ENCODE results near the gene PRKACG.

The PRKACG gene

DNA sequence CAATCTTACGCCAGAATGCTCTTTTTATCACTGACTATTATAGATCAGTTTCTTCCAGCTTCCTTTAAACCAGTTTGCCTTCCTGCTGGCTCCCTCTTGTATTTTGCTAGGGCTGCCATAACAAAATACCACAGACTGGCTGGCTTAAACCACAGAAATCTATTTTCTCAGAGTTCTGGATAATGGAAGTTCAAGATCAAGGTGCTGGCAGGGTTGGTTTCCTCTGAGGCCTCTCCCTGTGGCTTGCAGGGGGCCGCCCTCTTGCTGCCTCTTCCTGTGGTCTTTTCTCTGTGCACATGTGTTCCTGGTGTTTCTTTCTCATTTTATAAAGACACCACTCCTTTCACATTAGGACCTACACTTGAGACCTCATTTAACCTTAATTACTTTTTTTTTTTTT, 14.8 kb upstream of the PRKACG start:
- DNase-seq (ENCODE audit: low spot score) = no peak
- TF ChIP-seq, protein P1, sequence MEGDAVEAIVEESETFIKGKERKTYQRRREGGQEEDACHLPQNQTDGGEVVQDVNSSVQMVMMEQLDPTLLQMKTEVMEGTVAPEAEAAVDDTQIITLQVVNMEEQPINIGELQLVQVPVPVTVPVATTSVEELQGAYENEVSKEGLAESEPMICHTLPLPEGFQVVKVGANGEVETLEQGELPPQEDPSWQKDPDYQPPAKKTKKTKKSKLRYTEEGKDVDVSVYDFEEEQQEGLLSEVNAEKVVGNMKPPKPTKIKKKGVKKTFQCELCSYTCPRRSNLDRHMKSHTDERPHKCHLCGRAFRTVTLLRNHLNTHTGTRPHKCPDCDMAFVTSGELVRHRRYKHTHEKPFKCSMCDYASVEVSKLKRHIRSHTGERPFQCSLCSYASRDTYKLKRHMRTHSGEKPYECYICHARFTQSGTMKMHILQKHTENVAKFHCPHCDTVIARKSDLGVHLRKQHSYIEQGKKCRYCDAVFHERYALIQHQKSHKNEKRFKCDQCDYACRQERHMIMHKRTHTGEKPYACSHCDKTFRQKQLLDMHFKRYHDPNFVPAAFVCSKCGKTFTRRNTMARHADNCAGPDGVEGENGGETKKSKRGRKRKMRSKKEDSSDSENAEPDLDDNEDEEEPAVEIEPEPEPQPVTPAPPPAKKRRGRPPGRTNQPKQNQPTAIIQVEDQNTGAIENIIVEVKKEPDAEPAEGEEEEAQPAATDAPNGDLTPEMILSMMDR (IDR thresholded peaks at IDR 0.05; ENCODE audit: extremely low read depth, insufficient read depth, missing control alignments) = no peak
- in situ Hi-C loops (cut with MboI; ENCODE audit: low pct_unique_long_range_greater_than_20kb, low sequenced_read_pairs, unreplicated experiment) = no loop called here

DNA sequence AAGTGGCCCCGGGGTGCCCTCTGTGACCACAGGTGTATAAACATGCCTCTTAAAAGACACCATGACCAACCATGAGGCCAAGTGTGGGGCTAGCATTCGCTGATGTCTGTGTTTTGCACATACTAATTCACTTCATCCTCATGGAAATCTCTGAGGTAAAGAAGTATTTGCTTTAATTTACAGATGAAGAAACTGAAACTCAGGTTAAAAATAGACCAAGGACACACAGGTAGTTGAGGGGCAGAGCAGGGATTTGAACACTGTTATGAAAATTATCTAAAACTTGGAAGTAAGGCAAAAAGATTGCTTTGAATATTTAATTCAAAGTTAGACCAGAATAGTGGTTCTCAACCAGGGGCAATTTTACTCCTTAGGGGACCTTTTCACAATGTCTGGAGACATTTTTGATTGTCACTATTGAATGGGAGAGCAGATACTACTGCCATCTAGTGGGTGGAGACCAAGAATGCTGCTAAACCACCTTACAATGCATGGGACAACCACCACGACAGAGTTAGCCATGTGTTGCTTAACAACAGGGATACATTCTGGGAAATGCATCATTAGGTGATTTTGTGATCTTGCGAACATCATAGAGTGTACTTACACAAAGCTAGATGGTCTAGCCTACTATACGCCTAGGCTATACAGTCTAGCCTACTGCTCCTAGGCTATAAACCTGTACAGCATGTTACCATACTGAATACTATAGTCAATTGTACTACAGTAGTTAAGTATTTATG, 13.6 kb upstream of the PRKACG start:
- DNase-seq (ENCODE audit: low spot score) = peak; percentile 67
- TF ChIP-seq, protein P1 (IDR thresholded peaks at IDR 0.05; ENCODE audit: extremely low read depth, insufficient read depth, missing control alignments) = peak; percentile 69
- in situ Hi-C loops (cut with MboI; ENCODE audit: low pct_unique_long_range_greater_than_20kb, low sequenced_read_pairs, unreplicated experiment) = no loop called here

DNA sequence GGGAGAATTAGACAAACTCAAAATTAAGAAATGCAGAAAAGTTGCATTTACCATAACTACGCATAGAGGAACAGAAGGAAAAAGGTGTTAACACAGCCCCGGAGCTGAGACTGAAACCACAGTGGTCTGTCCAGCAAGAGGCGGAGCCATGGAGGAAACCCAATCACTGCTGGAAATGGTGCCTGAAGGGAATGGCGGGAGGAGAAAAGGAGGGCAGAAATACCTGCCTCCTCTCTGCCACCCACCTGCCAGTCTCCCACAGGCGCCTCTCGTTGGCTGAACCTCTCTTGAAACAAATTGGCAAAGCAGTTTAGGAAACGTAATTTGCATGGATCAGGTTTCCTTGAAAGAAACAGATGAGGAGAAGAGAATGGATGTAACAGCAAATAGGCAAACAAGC, 9.7 kb upstream of the PRKACG start:
- TF ChIP-seq, protein P1 (IDR thresholded peaks at IDR 0.05; ENCODE audit: extremely low read depth, insufficient read depth, missing control alignments) = no peak
- DNase-seq (ENCODE audit: low spot score) = no peak
- in situ Hi-C loops (cut with MboI; ENCODE audit: low pct_unique_long_range_greater_than_20kb, low sequenced_read_pairs, unreplicated experiment) = loop anchor here (25.0 kb wide), 1 partner anchor 311 kb away; the partner anchor contains the start of gene PIP5K1B

DNA sequence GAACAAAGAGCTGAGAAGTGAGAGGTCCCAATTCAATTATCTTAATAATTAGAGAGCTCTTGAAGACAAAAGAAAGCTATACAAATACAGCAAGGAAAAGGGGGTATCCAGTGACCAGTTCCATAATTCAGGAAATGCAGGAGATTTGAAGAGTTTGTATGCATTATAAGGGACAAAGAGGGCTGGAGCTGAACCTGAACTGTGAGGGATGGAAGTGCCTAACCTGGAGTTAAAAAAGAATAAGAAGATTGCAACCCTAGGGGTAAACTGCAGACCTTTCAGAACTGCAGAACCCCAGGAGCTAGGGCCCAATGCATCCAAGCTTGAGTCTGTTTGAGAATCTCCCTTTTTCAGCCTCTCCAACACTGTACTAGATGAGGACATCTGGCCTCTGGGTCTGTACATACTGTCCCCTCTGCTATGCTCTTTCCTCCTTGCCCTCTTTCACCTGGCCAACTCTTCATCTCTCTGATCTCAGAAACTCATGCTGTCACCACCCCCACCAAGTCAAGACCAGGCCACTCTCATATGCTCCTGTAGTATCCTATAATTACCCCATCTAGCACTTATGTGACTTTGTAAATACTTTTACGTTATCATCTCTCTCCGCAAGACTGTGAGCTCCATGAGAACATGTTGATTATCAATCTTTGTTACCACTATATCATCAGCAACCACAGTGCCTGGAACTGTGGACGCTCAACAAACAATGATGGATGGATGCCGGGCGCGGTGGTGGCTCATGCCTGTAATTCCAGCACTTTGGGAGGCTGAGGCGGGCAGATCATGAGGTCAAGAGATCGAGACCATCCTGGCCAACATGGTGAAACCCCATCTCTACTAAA, 6.6 kb upstream of the PRKACG start:
- TF ChIP-seq, protein P1 (IDR thresholded peaks at IDR 0.05; ENCODE audit: extremely low read depth, insufficient read depth, missing control alignments) = no peak
- DNase-seq (ENCODE audit: low spot score) = no peak
- in situ Hi-C loops (cut with MboI; ENCODE audit: low pct_unique_long_range_greater_than_20kb, low sequenced_read_pairs, unreplicated experiment) = loop anchor here (25.0 kb wide), 1 partner anchor 308 kb away; the partner anchor contains the start of gene PIP5K1B

DNA sequence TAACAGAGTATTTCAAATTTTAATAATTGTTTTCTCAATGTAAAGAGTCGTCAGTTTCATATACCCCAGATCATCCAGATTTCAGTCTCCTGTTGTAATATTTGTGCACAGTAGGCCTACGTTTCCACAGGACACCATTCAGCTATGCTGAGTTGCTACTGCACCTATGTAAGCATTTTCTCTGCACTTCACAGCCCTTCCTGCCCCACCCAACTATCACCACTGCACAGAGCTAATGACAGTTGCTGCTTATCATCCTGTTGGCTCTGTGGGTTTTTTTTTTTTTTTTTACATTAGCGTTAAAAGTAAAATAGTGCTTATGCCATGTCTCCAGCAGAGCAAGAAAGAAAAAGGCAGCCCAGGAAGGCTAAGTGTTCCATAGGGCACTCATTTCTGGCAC, 5.9 kb upstream of the PRKACG start:
- TF ChIP-seq, protein P1 (IDR thresholded peaks at IDR 0.05; ENCODE audit: extremely low read depth, insufficient read depth, missing control alignments) = no peak
- DNase-seq (ENCODE audit: low spot score) = no peak
- in situ Hi-C loops (cut with MboI; ENCODE audit: low pct_unique_long_range_greater_than_20kb, low sequenced_read_pairs, unreplicated experiment) = loop anchor here (25.0 kb wide), 1 partner anchor 308 kb away; the partner anchor contains the start of gene PIP5K1B

- TF ChIP-seq, protein P1 (IDR thresholded peaks at IDR 0.05; ENCODE audit: extremely low read depth, insufficient read depth, missing control alignments) = peak; percentile 24
- no peak for DNase-seq (ENCODE audit: low spot score)
- in situ Hi-C loops (cut with MboI; ENCODE audit: low pct_unique_long_range_greater_than_20kb, low sequenced_read_pairs, unreplicated experiment) = loop anchor here (25.0 kb wide), 1 partner anchor 306 kb away; the partner anchor contains the start of gene PIP5K1B
Measured at GRCh38 chr9:69018737-69019136, 4.8 kb upstream of the PRKACG start.
